Measurements from ENCODE around the gene RPL10A.
"Not testable (repeated sequence)": the region's sequence is repeated elsewhere in the genome, so short reads cannot be mapped to it uniquely, and the experiment has no call there.

The RPL10A gene

GRCh38 chr6:35512740-35513139, 44.5 kb downstream of the RPL10A start, which contains the start of gene TULP1:
Gene TULP1, minus strand, starts transcription at chr6:35512896. Its CDS starts 38 bp downstream, at chr6:35512858.
- DNase-seq (ENCODE audit: low spot score), result no peak

GRCh38 chr6:35514587-35514986, 46.4 kb downstream of the RPL10A start:
- DNase-seq (ENCODE audit: low spot score), result no peak

- DNase-seq (ENCODE audit: low spot score), result not testable (repeated sequence)
Observed at GRCh38 chr6:35515939-35516338, 47.7 kb downstream of the RPL10A start.

GRCh38 chr6:35516712-35517111, 48.5 kb downstream of the RPL10A start:
- no peak for DNase-seq (ENCODE audit: low spot score)

GRCh38 chr6:35517978-35518377, 49.8 kb downstream of the RPL10A start:
- not testable (repeated sequence) for DNase-seq (ENCODE audit: low spot score)

- DNase-seq (ENCODE audit: low spot score), result no peak
Observed at GRCh38 chr6:35518566-35519312, 50.5 kb downstream of the RPL10A start.

DNA sequence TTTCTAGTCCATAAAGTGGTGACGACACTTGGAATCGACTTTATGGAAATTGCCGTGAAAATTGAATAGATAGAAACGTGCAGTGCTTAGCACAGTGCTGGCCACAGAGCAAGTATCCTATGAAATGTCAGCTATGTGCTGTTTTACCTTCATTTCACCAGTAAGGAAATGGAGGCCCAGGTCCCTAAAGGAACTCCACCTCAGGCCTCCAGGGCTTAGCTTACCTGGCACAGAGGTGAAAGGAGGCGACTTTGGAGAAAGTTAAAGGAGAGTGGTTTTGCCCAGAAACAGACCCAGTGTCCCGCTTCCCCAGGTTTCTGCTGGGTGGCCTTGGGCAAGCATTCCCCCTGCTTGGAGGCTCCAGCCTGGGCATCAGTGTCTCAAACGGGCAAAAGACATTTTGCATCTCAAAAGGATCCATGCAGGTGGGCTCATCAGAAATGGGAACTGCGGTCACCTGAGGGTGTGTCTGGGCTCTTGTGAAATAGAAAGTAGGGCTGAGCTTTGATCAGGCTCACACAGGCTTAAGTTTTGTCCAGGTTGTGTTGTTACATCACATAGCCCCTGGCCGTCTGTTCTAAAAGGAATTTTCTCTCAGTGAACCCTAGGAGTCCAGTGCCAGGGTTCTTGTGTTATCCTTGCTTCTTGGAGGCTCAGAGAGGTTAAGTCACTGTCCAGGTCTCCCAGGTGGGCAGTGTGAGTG, 51.3 kb downstream of the RPL10A start:
- no peak for DNase-seq (ENCODE audit: low spot score)
